Stimulated activated CD4-positive, alpha-beta T cell treated with anti-CD3 and anti-CD28 coated beads, Interleukin-4, amount 100 ng/mL, for 1 hour (primary cell): ENCODE data around the gene IRF2BP1.
A peak's percentile ranks its signal among the peaks of the same experiment; 100 is the strongest.
"Not testable (repeated sequence)": the region's sequence is repeated elsewhere in the genome, so short reads cannot be mapped to it uniquely, and the experiment has no call there.

Experiments used
- DNase-seq: peaks from one replicate; pipeline ENCODE4 v3.0.0-alpha.2; 2020

Gene IRF2BP1

GRCh38 chr19:45881082-45881908, 4.6 kb downstream of the IRF2BP1 start:
- no peak for DNase-seq

GRCh38 chr19:45879971-45880370, 6.0 kb downstream of the IRF2BP1 start:
- no peak for DNase-seq

DNA sequence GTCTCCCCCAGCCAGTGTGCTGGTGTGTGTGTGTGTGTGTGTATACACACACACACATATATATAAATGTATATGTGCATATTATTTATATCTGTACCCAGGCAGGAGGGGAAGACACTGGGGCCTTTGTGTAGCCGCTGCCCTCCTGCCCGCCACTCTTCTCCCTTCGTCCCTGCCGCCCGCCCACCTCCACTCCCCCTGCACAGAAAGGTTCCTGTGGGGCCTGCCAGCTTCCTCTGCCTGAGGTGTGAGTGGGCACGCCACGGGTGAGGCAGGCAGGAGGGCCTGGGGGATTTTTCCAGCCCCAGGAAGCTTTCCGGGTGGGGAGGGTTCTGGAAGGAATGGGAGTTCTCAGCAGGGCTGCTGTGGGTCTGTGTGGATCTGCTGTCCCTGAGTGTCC, 6.9 kb downstream of the IRF2BP1 start:
- no peak for DNase-seq

DNA sequence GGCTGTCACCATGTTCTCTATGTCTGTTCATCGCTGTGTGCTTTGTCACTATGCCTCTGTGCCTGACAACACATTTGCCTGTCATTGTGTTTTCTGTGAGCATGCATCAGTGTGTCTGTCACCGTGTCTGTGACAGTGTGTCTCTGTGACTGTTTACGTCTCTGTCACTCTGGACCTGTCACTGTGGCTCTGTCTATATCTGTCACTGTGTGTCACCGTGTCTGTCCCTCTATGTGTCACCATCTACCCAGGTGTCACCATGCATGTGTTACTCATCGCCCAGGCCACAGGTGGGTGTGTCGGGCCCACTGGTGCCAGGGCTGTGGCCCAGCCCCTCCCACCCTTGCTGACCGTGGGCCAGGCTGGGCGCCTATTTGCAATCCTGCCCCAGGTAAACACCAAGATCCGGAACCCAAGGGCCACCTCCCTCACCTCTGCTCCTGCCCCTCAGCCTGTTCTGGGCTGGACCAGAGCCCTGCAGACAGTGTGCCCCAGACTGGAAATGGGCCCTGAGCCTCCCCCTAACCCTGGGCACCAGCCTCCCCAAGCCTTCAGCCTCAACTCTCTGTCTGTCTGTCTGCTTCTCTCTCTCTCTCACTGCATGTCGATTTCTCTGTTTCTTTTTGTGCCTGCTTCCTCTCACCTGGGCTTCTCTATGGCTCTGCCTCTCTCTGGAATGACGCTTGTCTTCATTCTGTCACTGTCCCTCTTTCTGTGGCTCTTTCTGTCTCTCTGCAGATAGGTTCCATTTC, 7.7 kb downstream of the IRF2BP1 start:
- DNase-seq: no peak

DNA sequence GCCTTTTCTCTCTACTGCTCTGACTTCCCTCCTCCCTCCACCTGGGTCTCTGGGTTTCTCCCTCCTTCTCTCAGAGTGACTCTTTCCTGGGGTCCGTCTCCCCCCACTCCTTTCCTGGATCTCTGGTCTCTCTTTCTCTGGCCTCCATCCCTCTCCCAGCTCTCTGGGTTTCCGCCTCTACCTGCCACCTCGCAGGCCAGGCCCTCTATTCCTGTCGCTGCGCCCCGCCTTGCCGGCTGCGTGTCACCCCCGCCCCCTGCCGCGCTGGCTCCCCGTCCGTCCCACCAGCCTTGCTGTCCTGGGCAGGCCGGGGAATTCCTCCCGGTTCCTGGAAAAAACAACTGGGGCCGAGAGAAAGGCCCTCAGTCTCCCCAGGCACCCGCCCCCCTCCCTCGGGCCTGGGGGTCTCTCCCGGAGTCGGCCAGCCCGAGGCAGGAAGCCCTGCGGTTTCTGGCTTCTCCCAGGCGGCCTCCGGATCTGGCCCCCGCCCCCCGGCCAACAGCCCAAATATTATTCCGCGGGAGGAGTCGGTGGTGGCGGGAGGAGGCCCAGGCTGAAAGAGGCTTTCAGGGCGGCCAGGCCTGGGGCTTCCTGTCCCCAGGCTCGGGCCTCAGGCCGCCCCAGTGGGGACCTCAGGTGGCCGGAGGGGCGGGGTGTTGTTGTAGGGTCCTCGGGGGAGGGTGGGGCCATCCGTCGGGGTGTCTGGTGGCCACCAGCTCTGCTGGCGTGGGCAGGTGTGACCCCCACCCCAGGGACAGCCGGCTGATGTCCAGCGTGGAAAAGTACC, 9.3 kb downstream of the IRF2BP1 start:
- DNase-seq: peak; percentile 35

DNA sequence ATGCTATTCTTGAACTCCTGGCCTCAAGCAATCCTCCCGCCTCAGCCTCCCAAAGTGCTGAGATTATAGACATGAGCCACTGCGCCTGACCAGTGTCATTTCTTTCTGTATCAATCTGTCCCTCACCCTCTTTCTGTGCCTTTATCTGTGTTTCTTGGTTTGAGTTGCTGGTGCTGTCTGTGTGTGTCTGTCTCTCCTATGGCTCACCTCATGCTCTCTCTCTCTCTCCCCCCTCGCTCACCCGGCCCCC, 9.9 kb downstream of the IRF2BP1 start:
- no peak for DNase-seq

DNA sequence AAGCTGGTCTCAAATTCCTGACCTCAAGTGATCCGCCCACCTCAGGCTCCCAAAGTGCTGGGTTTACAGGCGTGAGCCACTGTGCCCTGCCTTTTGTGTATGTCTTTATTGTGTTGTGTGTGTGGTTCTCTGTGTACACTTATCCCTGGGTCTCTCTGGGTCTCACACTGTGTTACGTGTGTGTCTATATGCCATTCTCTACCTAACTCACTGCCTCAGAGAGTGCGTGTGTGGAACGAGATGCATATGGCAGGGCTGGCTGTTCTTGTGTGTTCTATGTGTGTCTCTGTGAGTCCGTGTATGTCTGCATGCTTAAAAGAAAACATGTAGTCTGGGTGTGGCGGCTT, 11.3 kb downstream of the IRF2BP1 start:
- DNase-seq: no peak

DNA sequence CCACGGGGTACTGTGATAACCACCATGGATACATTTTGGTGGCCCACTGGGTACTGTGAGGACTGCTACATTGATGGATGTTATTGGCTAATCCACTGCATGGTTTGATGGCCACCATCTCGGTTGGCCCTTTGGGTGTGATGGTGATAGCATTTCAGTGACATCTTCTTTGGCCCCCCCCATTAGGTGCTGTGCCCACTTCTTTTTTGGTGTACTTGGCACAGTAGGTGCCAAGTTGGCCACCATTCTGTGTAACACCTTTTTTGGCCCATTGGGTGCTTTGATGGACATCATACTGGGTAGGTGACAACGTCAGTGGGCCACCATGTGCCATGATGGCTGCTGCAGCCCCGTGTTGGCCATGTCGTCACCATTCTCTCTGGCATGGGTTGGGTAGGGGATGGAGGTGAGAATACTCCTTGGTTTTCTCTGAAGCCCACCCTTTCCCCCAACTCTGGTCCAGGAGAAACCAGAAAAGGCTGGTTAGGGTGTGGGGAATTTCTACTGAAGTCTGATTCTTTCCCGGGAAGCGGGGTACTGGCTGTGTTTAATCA, 12.6 kb downstream of the IRF2BP1 start:
- DNase-seq: no peak

GRCh38 chr19:45872095-45872919, 13.6 kb downstream of the IRF2BP1 start:
- DNase-seq: no peak

DNA sequence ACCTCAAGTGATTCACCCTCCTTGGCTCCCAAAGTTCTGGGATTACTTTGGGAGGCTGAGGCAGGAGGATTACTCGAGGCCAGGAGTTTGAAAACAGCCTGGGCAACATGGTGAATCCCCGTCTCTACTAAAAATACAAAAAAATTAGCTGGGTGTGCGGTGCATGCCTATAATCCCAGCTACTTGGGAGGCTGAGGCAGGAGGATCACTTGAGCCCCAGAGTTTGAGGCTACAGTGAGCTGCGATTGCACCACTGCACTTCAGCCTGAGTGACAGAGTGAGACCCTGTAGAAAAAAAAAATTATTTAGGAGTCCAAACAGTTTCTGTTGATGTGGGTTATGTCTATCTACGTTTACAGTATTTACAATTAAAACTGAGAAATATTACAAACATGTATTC, 15.1 kb downstream of the IRF2BP1 start:
- DNase-seq: no peak

DNA sequence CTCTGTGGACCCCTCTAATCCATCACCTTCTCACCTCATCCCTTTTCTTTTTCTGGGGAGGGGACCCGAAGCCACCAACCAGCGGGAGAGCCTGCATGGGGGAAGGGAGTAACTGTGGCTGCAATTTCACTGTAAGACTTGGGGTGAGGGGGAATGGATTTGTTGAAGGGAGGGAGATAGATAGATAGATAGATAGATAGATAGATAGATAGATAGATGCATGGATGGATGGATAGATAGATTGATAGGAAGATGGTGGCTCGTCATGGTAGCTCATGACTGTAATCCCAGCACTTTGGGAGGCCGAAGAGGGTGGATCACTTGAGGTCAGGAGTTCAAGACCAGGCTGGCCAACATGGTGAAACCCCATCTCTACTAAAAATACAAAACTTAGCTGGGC, 18.7 kb downstream of the IRF2BP1 start:
- DNase-seq: not testable (repeated sequence)

DNA sequence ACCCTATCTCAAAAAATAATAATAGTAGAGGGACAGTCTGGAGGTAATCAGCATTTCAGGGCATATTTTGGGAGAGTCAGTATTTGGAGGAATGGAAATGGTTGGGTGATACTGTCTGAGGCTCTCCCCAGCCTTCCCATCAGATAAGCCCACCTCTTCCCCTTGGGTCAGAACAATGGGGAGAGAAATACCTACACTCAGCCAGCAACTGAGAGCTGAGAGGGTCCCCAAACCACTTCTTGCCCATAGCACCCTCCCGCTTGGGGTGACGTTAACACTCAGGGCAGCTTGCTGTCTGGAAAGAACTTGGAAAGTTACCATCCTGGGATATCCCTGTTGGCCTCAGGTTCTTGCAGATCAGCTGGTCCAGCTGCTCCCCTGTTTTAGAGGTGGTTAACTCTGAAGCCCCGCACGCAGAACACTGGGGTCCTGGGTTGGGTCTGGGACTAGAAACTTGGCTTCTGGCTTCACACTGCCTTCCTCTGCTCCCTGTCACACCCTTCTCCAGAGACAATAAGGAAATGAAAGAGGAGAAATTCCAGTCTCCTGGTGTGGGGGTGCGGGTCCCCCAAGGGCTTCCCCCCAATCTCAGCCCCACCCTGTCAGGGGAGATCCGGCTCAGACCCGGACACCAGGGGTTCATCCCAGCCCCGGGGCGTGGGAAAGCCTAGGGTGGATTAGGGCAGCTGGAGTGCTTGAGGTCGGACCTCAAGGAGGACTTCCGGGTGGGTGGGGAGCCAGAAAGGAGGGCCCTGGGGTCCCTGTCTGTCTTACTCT, 19.4 kb downstream of the IRF2BP1 start:
- DNase-seq: no peak

DNA sequence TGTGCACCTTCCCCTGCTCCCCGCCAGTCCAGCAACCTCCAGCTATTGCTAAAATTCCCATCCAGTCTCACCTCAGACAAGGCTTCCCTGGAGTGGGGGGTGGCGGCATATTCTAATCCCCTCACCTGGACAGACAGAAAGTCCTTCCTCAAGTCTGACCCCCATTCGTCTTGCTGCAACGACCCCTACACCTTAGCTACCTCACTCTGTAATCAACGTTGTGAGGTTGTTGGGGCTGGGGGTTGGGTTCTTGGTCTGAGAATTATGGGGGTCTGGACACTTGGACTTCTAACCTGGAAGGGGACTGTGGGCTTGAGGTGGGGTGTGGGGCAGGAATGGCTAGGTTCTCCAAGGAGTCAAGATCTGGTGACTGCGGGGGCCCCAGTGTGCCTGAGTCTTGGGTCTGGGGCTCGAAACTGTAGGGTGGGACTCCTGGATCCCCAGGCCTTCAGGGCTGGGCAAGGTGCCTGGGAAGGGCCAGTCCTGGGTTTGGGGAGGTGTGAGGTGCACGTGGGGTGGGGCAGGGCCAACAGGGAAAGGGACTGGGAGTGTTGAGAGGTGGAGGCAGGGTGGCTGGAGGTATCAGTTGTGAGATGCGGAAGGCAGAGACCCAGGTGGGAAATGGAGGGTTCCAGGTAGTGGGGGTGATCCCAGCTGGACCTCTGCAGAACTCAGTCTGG, 20.5 kb downstream of the IRF2BP1 start:
- no peak for DNase-seq

- DNase-seq: no peak
Measured at GRCh38 chr19:45864629-45865082, 21.3 kb downstream of the IRF2BP1 start.

DNA sequence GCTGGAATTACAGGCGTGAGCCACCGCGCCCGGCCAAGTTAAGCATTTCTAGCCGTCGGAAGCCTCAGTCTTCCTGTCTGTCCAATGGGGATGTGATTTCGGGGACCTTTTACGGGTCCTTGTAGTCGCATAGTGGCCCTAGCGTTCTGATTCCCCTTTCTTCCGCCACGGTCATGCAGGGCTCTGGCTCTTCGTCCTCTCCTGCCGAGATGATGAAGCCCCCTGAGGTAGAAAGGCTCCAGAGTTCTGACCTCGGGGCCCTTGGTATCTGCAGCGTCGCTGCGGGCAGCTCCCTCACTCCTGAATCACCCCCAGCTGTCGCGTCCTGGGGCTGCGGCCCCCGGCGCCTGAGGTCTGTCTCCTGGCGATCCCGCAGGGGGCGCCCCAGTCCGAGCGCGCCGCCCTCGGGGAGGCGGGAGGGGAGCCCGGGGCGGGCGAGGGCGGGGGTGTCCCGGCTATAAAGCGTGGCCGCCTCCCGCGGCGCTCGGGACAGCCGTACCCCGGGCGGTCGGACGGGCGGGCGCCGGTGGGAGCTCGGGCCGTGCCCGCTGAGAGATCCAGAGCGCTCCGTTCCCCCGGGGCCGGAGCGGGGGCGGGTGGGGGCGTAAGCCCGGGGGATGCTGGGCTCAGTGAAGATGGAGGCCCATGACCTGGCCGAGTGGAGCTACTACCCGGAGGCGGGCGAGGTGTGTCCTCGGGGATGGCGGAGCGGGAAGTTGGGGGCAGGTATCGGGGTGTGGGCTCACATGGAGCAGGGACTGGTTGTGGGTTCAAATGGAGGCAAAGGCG, 21.9 kb downstream of the IRF2BP1 start, which contains the start of gene FOXA3:
TSS of gene FOXA3 (plus strand) at position 487 of the 789 bp plus-strand sequence. CDS start at position 618, 131 bp downstream.
- peak; percentile 60 for DNase-seq

DNA sequence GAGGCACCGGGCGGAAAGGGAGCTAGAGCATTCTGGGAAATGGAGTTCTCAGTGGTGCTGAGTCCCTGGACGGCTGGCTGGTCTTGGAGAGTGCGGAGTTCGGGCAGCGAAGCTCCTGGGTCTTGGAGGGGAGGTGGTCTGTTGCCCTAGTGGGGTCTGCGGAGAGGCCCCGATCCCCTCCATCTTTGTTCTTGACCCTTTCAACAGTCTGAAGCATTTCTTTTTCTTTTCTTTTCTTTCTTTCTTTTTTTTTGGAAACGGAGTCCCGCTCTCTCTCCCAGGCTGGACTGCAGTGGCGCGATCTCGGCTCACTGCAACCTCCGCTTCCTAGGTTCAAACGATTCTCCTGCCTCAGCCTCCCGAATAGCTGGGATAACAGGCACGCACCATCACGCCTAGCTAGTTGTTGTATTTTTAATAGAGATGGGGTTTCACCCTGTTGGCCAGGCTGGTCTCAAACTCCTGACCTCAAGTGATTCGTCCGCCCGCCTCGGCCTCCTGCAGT, 22.6 kb downstream of the IRF2BP1 start:
- DNase-seq: no peak

DNA sequence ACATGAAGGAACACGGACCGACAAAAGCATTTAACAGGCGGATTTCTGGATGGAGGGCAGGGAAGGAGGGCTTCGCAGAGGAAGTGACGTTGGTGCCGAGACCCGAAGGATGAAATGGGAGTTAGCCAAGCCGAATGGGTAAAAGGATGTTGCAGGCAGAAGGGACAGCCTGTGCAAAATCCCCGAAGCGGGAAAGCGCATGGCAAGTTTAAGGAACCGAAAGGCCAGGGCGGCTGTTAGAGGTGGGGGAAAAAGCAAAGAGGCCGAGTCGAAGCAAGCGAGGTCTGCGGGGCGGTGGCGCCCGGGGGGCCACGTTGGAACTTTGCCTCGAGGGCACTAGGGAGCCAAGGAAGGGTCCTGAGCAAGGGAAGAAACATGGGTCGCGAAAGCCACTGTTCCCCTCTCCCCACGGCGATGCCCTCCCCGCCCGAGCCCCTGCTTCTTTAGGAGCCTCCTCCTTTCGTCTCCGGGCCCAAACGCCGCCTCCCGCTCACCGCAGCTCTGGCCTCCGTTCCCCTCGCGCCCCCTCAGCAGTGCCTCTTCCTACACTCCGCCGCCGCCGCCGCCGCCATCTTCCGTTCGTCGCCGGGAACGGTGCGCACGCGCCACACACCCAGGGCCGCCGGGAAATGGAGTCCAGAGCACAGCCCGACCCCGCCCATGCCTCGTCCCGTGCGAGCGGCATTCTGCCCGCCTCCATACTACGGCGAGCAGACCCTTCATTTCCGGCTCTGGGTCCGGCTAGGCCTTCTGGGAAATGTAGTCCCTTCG, 23.2 kb downstream of the IRF2BP1 start, which contains the start of gene SYMPK:
TSS of gene SYMPK (minus strand) at position 584 of the 771 bp plus-strand sequence. CDS start 8,652 bp downstream, outside the sequence.
- peak; percentile 99 for DNase-seq

GRCh38 chr19:45862271-45862563, 23.7 kb downstream of the IRF2BP1 start:
- no peak for DNase-seq
